HG03103 (cell line): ENCODE measurements around the gene RFX6.

Experiments used
- ATAC-seq: cut with Tn5 transposase; IDR thresholded peaks from one replicate; pipeline ENCODE4 v1.9.1; 2021; ENCODE audit warnings: low read depth; ENCODE audit not compliant: unreplicated experiment

The RFX6 gene

DNA sequence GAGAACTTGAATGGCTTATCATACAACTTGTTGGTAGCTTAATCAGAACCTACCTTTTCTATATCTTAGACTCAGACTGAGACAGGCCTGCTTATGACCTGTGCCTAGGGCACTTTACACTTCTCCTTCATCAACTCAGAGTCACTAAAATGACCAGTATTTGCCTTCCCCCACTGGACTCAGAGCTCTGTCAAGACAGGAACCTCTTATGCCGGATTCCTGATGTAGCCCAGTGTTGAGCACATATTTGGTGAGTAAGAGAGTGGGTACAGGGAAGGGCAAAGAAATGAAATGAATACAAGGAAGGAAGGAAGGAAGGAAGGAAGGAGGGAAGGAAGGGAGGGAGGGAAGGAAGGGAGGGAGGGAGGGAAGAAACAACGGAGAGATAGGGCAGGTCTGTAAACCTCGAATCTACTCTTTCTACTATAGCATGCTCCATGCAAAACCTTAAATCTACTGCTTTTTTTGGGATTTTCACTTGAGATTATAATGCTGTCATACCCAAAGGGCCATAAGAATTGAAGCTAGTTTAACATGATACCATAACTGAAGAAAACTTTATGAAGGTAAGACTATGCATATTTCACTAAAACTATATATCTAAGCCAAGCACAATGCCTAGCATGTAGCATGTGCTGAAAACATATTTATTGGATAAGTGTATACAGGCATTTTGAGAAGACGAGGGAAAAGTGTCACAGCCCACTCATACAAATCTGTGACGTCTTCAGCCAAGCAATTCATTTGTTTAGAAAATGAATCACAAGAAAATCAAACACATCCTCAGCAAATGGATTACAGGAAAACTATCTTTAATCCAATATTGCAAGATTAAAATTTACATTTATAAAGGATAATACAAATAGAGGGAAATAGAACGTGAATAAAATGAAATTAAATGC lies 89.9 kb downstream of the RFX6 start:
- ATAC-seq, result no peak

DNA sequence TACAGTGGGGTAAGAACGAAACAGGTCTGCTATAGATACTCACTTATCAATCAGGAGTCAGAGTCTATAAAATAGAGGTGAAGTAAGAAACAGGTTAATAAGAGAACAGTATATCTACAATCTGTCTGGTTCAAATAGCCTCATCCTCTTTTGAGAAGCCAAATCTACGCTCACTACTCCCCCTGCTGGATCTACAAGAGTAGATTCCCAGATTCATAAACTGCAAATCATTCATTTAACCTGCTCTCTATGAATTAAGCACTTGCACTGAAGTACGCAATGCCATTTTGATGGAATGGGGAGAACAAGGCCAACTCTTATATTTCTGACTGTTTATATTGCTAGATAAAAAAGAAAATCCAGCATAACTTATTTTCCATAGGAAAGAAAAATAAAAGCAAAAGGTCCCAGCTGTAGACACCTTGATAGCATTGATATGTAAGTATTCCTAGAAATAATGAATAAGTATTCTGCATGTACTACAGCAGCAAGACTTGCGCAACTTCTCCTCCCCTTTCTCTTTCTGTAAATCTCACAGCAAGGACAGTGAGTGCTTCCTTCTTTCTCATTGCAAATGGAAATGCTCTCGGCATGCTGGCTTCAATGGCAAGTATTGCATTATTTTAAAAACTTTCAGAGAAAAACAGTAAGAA lies 92.3 kb downstream of the RFX6 start:
- ATAC-seq, result peak; percentile 78

DNA sequence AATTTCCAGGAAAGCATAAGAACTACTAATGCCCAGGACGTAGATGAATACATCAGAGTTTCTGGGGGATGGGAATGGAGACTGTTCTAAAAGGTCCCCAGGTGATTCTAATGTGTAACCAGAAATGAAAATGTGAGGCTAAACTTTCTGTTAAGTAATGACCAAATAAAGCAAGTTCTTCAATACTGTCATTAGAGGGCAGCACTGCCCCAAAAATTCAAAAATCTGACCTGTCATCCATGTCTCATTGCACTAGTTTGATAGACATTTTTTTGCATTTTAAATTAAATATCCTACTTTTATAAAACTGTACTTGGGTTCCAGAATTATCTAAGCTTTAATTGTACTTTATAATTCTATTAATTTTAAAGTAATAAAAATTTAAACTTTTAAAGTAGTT lies 94.9 kb downstream of the RFX6 start:
- ATAC-seq, result peak; percentile 48

- no peak for ATAC-seq
Measured at GRCh38 chr6:116973976-116974375, 96.9 kb downstream of the RFX6 start.

GRCh38 chr6:116974526-116975316 lies 97.7 kb downstream of the RFX6 start:
- ATAC-seq, result no peak

- no peak for ATAC-seq
Measured at GRCh38 chr6:116975600-116975999, 98.6 kb downstream of the RFX6 start.

GRCh38 chr6:116979560-116979959 lies 102.5 kb downstream of the RFX6 start:
- ATAC-seq, result no peak
